HCT116 (cell line): ENCODE data around the gene HDX.
"Not testable (repeated sequence)": the region's sequence is repeated elsewhere in the genome, so short reads cannot be mapped to it uniquely, and the experiment has no call there.

Experiments used
- CEBPB ChIP-seq: IDR thresholded peaks from 2 replicates; pipeline ENCODE4 v1.6.1; 2012; ENCODE audit warnings: low read depth
- CTCF ChIP-seq, 3 experiments: fragments of 200-600 bp in 1 of 3; sonication (generic) in 1 of 3; IDR thresholded peaks in 2 of 3; conservative IDR thresholded peaks in 1 of 3; 2 replicates each; pipeline ENCODE4 v1.5.1; 2012 to 2017; ENCODE audit warnings: low read depth in 2 of 3, low read length in 2 of 3, antibody characterized with exemption in 1 of 3, borderline replicate concordance in 1 of 3, control low read depth in 1 of 3, mild to moderate bottlenecking in 1 of 3, mixed read lengths in 1 of 3, mixed run types in 1 of 3, moderate library complexity in 1 of 3; ENCODE audit not compliant: insufficient read depth in 1 of 3
- EZH2 ChIP-seq: fragments of 200-600 bp; sonication (generic); IDR thresholded peaks from 2 replicates; pipeline ENCODE4 v1.6.1; 2017; ENCODE audit warnings: antibody characterized with exemption, mixed run types
- EZH2phosphoT487 ChIP-seq: fragments of 200-600 bp; IDR thresholded peaks from 2 replicates; pipeline ENCODE4 v1.6.1; 2018; ENCODE audit warnings: antibody characterized with exemption, borderline replicate concordance
- FOSL1 ChIP-seq: IDR thresholded peaks from 2 replicates; pipeline ENCODE4 v1.6.1; 2012; ENCODE audit warnings: low read depth
- JUND ChIP-seq: IDR thresholded peaks from 2 replicates; pipeline ENCODE4 v1.6.1; 2012
- POLR2A ChIP-seq: IDR thresholded peaks from 2 replicates; pipeline ENCODE4 v1.7.0; 2011; ENCODE audit warnings: borderline replicate concordance; ENCODE audit not compliant: insufficient read depth, insufficient read length; ENCODE audit errors: extremely low read depth
- POLR2AphosphoS5 ChIP-seq: IDR thresholded peaks from 2 replicates; pipeline ENCODE4 v1.6.1; 2011; ENCODE audit warnings: mild to moderate bottlenecking, low read depth, low read length, moderate library complexity
- RAD21 ChIP-seq: IDR thresholded peaks from 2 replicates; pipeline ENCODE4 v1.6.1; 2012; ENCODE audit warnings: low read depth, mild to moderate bottlenecking
- SIN3A ChIP-seq: IDR thresholded peaks from 2 replicates; pipeline ENCODE4 v1.6.1; 2012; ENCODE audit warnings: low read depth
- SRF ChIP-seq: IDR thresholded peaks from 2 replicates; pipeline ENCODE4 v1.6.1; 2012; ENCODE audit warnings: low read depth
- TCF7L2 ChIP-seq: IDR thresholded peaks from 2 replicates; pipeline ENCODE4 v1.7.0; 2011; ENCODE audit warnings: borderline replicate concordance, inconsistent platforms; ENCODE audit not compliant: insufficient read depth, insufficient read length; ENCODE audit errors: extremely low read depth
- YY1 ChIP-seq: IDR thresholded peaks from 2 replicates; pipeline ENCODE4 v1.6.1; 2011; ENCODE audit warnings: low read length, low read depth, moderate library complexity, mild to moderate bottlenecking; ENCODE audit not compliant: insufficient replicate concordance; ENCODE audit errors: extremely low read depth
- ZNF274 ChIP-seq: fragments of 200-500 bp; sonication (Bioruptor generic); IDR thresholded peaks from 2 replicates; pipeline ENCODE4 v1.6.1; 2014; ENCODE audit warnings: mild to moderate bottlenecking, low read depth, low read length, inconsistent platforms

DNA sequence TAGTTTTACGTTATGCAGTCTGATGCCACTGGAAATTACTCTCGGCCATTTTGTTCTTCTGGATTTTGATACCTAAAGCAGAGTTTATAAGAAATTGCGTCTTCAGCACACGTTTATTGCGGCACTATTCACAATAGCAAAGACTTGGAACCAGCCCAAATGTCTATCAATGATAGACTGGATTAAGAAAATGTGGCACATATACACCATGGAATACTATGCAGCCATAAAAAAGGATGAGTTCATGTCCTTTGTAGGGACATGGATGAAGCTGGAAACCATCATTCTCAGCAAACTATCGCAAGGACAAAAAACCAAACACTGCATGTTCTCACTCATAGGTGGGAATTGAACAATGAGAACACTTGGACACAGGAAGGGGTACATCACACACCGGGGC lies 35.4 kb upstream of the HDX start:
- TF ChIP-seq ZNF274; EZH2; CTCF (IDR thresholded peaks at IDR 0.05 in 2 of 3, conservative IDR thresholded peaks at IDR 0.05 in 1 of 3; ENCODE audit: borderline replicate concordance in 1 of 3, insufficient read depth in 1 of 3, low read depth in 2 of 3, low read length in 2 of 3); FOSL1; RAD21; POLR2AphosphoS5; TCF7L2; YY1; SIN3A; CEBPB; POLR2A; EZH2phosphoT487; JUND; SRF: not testable (repeated sequence)
